Measurements from ENCODE around the gene ATP8B2.

The ATP8B2 gene

GRCh38 chr1:154400381-154400801 is 75.1 kb downstream of the ATP8B2 start:
- no peak overlapping the region for H3K27ac Mint-ChIP-seq
- TF ChIP-seq CTCF (IDR thresholded peaks at IDR 0.05; ENCODE audit: unreplicated experiment in 3 of 3) = no peak
- H3K9me3 Mint-ChIP-seq = peaks cover 6% of the 10 kb centered on the region

More at GRCh38 chr1:154400381-154400801, 75.1 kb downstream of the ATP8B2 start:
- Mint-ChIP-seq H3K4me1 (no peaks in the 10 kb centered on the region), H3K4me3 (no peak overlapping the region), H3K36me3 (ENCODE audit: low read depth) (no peaks in the 10 kb centered on the region), H3K27me3 (ENCODE audit: low read depth) (peaks cover 34% of the 10 kb centered on the region)

All from nephron (organoid).